Heart left ventricle (tissue), 13 donors: Measurements from ENCODE around the gene PATJ.

Experiments
- POLR2A ChIP-seq, 2 donors: fragments of 450-650 bp; IDR thresholded peaks; one replicate each; pipeline ENCODE4 v1.6.1; 2017; ENCODE audit warnings: antibody characterized with exemption in 2 of 2, mild to moderate bottlenecking in 2 of 2, moderate library complexity in 2 of 2
- TF ChIP-seq, protein P1 (sequence below), 12 donors: fragments of 200-600 bp; sonication (generic) in 4 of 12; IDR thresholded peaks; one replicate each; pipeline versions ENCODE4 v1.5.0 to v1.8.0; 2018 to 2022; ENCODE audit warnings: antibody characterized with exemption in 12 of 12, mild to moderate bottlenecking in 5 of 12
- donor health status: ischemic (EF 13 %, LVEDD 7.1; RV severe dilation, severe dysfunction).
- donor health status: DM: no; HTN: yes; CAD: no.
- donor health status: DM: no; HTN: no; CAD: no.
- donor health status: ischemic (EF 25% LVEDD 6.9; RV normal size, moderate dysfunction).
- donor health status: ischemic (EF 25% LVEDD 5.7; RV mildly dilated, moderate dysfunction).
- donor health status: ischemic (EF 35%, LVEDD 5.7; RV mildly dilated, moderate dysfunction).
- donor health status: nonischemic (EF 11% LVEDD 7.7; RV severe dilation, severe dysfunction).
- donor health status: DM: yes; HTN: yes; CAD: no.
- donor health status: PGD.
- donor health status: ischemic (EF 29% LVEDD 5.4; RV normal size, mild dysfunction).
- donor health status: nonischemic (EF 23%, LVEDD 6.1; RV moderate dilation, normal function).

DNA sequence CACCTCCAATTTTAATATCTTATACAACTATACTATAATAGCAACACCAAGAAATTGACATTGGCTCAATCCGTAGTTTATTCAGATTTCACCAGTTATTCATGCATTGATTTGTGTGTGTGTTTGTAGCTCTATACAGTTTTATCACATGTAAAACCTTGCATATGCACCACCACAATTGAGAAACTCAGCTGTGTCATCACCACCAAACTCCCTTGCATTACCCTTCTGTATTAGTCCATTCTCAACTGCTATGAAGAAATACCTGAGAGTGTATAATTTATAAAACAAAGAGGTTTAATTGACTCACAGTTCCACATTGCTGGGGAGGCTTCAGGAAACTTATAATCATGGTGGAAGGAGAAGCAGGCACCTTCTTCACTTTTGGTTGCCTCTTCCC lies 162.1 kb downstream of the PATJ start:
- TF ChIP-seq, protein P1, sequence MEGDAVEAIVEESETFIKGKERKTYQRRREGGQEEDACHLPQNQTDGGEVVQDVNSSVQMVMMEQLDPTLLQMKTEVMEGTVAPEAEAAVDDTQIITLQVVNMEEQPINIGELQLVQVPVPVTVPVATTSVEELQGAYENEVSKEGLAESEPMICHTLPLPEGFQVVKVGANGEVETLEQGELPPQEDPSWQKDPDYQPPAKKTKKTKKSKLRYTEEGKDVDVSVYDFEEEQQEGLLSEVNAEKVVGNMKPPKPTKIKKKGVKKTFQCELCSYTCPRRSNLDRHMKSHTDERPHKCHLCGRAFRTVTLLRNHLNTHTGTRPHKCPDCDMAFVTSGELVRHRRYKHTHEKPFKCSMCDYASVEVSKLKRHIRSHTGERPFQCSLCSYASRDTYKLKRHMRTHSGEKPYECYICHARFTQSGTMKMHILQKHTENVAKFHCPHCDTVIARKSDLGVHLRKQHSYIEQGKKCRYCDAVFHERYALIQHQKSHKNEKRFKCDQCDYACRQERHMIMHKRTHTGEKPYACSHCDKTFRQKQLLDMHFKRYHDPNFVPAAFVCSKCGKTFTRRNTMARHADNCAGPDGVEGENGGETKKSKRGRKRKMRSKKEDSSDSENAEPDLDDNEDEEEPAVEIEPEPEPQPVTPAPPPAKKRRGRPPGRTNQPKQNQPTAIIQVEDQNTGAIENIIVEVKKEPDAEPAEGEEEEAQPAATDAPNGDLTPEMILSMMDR (IDR thresholded peaks at IDR 0.05): no peak
- no peak for TF ChIP-seq POLR2A (IDR thresholded peaks at IDR 0.05)
